Sigmoid colon (tissue), 4 donors: Measurements from ENCODE around the gene MYLK.

Experiments
- EP300 ChIP-seq, 4 donors: sonication (generic); formaldehyde crosslinking; IDR thresholded peaks; one replicate each; pipeline ENCODE4 v1.6.1; 2017; ENCODE audit warnings: antibody characterized with exemption in 4 of 4
- POLR2A ChIP-seq, 2 donors: fragments of 450-650 bp; IDR thresholded peaks; one replicate each; pipeline ENCODE4 v1.6.1; 2016; ENCODE audit warnings: antibody characterized with exemption in 2 of 2, mild to moderate bottlenecking in 2 of 2, moderate library complexity in 2 of 2
- POLR2AphosphoS5 ChIP-seq, 4 donors: sonication (generic); formaldehyde crosslinking; IDR thresholded peaks; one replicate each; pipeline ENCODE4 v1.6.1; 2017; ENCODE audit warnings: antibody characterized with exemption in 4 of 4
- TF ChIP-seq, protein P1 (sequence below), 4 experiments: fragments of 450-650 bp in 3 of 4; fragments of 200-600 bp in 1 of 4; IDR thresholded peaks; one replicate each; pipeline ENCODE4 v1.5.1; 2016 to 2019; ENCODE audit warnings: antibody characterized with exemption in 4 of 4, mild to moderate bottlenecking in 3 of 4, moderate library complexity in 2 of 4

DNA sequence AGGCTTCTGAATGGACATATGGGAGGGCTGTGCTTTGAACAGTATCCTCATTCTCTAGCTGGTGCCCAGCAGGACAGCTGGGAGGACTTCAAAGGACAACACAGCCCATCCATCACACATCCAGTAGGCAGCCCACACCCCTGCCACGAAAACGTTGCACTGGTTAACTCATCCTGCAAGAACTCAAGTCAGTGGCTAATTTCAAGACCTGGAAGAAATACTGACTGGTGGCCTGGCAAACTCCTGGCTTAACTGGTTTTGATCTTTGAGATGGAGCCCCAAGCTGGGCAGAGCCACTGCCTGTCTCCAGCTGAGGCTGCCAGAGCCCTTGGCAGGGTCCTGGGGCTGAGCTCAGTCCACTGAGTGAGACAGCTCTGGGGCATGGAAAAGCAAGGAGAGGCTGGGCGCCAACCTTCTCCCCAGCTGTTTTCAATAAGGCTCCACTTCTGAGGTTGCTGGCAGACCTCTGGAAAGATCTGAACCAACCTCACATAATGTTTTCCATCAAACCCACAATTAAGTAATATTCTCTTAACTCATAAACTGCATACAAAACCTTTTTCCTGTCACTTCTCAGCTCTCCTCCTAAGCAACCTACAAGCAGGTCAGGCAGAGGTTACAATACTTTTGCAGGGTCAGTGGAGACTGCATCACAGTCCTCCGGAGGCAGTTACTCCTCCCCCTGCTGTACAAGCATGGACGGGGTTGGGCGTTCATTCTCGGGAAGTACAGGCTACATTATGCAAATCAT, 110.3 kb downstream of the MYLK start:
- TF ChIP-seq, protein P1, sequence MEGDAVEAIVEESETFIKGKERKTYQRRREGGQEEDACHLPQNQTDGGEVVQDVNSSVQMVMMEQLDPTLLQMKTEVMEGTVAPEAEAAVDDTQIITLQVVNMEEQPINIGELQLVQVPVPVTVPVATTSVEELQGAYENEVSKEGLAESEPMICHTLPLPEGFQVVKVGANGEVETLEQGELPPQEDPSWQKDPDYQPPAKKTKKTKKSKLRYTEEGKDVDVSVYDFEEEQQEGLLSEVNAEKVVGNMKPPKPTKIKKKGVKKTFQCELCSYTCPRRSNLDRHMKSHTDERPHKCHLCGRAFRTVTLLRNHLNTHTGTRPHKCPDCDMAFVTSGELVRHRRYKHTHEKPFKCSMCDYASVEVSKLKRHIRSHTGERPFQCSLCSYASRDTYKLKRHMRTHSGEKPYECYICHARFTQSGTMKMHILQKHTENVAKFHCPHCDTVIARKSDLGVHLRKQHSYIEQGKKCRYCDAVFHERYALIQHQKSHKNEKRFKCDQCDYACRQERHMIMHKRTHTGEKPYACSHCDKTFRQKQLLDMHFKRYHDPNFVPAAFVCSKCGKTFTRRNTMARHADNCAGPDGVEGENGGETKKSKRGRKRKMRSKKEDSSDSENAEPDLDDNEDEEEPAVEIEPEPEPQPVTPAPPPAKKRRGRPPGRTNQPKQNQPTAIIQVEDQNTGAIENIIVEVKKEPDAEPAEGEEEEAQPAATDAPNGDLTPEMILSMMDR (IDR thresholded peaks at IDR 0.05), result no peak
- TF ChIP-seq POLR2AphosphoS5 (IDR thresholded peaks at IDR 0.05) (no peak), POLR2A (IDR thresholded peaks at IDR 0.05) (no peak), EP300 (IDR thresholded peaks at IDR 0.05) (no peak)
